HEK293 (cell line): ENCODE measurements around the gene KRT71.

ENCODE experiments used
- CTCF ChIP-seq: fragments of 450-650 bp; formaldehyde crosslinking; IDR thresholded peaks from 2 replicates; pipeline ENCODE4 v1.5.1; 2016; ENCODE audit warnings: missing biosample characterization, missing genetic modification characterization
- HOXC10 ChIP-seq: sonication (generic); formaldehyde crosslinking; IDR thresholded peaks from 2 replicates; pipeline ENCODE4 v1.8.1; 2023; ENCODE audit warnings: mild to moderate bottlenecking, missing genetic modification reagents
- SCRT2 ChIP-seq: fragments of 450-650 bp; formaldehyde crosslinking; IDR thresholded peaks from 2 replicates; pipeline ENCODE4 v1.5.1; 2016; ENCODE audit warnings: missing biosample characterization, missing genetic modification characterization
- ZNF302 ChIP-seq: fragments of 450-650 bp; formaldehyde crosslinking; IDR thresholded peaks from 2 replicates; pipeline ENCODE4 v1.5.1; 2016; ENCODE audit warnings: missing biosample characterization, missing genetic modification characterization, low read depth
- ZNF433 ChIP-seq: fragments of 450-650 bp; formaldehyde crosslinking; IDR thresholded peaks from 2 replicates; pipeline ENCODE4 v1.5.1; 2016; ENCODE audit warnings: missing biosample characterization, missing genetic modification characterization, low read depth
- ZNF510 ChIP-seq: fragments of 450-650 bp; formaldehyde crosslinking; IDR thresholded peaks from 2 replicates; pipeline ENCODE4 v1.5.1; 2018; ENCODE audit warnings: mild to moderate bottlenecking, missing genetic modification characterization, missing biosample characterization; ENCODE audit not compliant: insufficient replicate concordance
- ZNF776 ChIP-seq: fragments of 450-650 bp; formaldehyde crosslinking; IDR thresholded peaks from 2 replicates; pipeline ENCODE4 v1.5.0; 2017; ENCODE audit warnings: missing biosample characterization, missing genetic modification characterization, borderline replicate concordance
- TF ChIP-seq, protein P1 (sequence below): fragments of 450-650 bp; formaldehyde crosslinking; conservative IDR thresholded peaks from 2 replicates; pipeline ENCODE4 v1.5.1; 2016; ENCODE audit warnings: low read depth, missing biosample characterization, missing genetic modification characterization

DNA sequence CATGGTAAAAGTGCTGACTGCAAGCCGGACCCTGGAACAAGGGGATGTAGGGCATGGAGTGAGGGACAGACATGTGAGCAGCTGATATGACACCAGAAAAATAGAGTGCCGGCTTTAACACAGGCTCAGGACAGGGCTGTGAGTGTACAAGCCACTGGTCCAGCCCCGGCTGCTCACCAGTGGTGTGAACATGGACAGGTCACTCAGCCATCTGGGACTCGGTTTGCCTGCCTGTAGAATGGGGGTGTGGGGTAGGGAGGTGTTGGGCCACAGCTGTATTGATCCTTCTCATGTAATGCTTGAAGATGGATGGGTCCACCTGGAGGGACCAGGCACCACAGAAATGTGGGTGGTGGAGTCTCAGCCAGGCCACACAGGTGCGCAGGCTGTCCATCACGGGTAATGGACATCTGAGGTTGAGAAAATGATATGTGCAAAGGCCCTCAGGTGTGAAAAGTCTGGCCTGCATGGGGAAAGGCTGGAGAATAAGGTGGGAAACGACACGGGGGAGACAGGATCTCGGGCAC, 31.3 kb upstream of the KRT71 start:
- TF ChIP-seq CTCF (tag by site-specific recombination) (no peak), ZNF302 (tag by site-specific recombination) (no peak), ZNF776 (tag by site-specific recombination) (no peak), SCRT2 (tag by site-specific recombination) (no peak), ZNF433 (no peak), ZNF510 (no peak), HOXC10 (CRISPR knock-in tag) (no peak)
- TF ChIP-seq, protein P1, sequence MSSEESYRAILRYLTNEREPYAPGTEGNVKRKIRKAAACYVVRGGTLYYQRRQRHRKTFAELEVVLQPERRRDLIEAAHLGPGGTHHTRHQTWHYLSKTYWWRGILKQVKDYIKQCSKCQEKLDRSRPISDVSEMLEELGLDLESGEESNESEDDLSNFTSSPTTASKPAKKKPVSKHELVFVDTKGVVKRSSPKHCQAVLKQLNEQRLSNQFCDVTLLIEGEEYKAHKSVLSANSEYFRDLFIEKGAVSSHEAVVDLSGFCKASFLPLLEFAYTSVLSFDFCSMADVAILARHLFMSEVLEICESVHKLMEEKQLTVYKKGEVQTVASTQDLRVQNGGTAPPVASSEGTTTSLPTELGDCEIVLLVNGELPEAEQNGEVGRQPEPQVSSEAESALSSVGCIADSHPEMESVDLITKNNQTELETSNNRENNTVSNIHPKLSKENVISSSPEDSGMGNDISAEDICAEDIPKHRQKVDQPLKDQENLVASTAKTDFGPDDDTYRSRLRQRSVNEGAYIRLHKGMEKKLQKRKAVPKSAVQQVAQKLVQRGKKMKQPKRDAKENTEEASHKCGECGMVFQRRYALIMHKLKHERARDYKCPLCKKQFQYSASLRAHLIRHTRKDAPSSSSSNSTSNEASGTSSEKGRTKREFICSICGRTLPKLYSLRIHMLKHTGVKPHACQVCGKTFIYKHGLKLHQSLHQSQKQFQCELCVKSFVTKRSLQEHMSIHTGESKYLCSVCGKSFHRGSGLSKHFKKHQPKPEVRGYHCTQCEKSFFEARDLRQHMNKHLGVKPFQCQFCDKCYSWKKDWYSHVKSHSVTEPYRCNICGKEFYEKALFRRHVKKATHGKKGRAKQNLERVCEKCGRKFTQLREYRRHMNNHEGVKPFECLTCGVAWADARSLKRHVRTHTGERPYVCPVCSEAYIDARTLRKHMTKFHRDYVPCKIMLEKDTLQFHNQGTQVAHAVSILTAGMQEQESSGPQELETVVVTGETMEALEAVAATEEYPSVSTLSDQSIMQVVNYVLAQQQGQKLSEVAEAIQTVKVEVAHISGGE, result no peak
